Neural progenitor cell (in vitro differentiated cells): Measurements from ENCODE around the gene SDHAF2. TPM values are rescaled to one million over a fixed set of nuclear protein-coding genes. Genes with fewer than 3 reads are reported as not detected.
A peak's percentile ranks its signal among the peaks of the same experiment; 100 is the strongest.

Source experiments
- DNase-seq: peaks from one replicate; pipeline ENCODE4 v3.0.0-alpha.2; 2016; ENCODE audit warnings: low spot score
- H2AFZ ChIP-seq: fragments of 200-600 bp; sonication (generic); replicated peaks from 2 replicates; pipeline ENCODE4 v1.6.1; 2016; ENCODE audit warnings: antibody characterized with exemption
- H3F3A ChIP-seq: fragments of 200-600 bp; sonication (generic); 2 replicates; pipeline ENCODE4 v1.6.1; 2016; ENCODE audit warnings: antibody characterized with exemption, low read depth
- H3K27ac ChIP-seq: fragments of 200-600 bp; sonication (generic); 2 replicates; pipeline ENCODE4 v1.5.1; 2016; ENCODE audit warnings: mild to moderate bottlenecking
- H3K27me3 ChIP-seq: fragments of 200-600 bp; sonication (generic); 2 replicates; pipeline ENCODE4 v1.6.1; 2016; ENCODE audit warnings: mild to moderate bottlenecking, moderate library complexity
- H3K36me3 ChIP-seq: fragments of 200-600 bp; sonication (generic); 2 replicates; pipeline ENCODE4 v1.5.1; 2016
- H3K4me1 ChIP-seq: fragments of 200-600 bp; sonication (generic); 2 replicates; pipeline ENCODE4 v1.6.1; 2016; ENCODE audit warnings: mixed run types
- H3K4me2 ChIP-seq: fragments of 200-600 bp; sonication (generic); 2 replicates; pipeline ENCODE4 v1.6.1; 2016
- H3K4me3 ChIP-seq: fragments of 200-600 bp; sonication (generic); 2 replicates; pipeline ENCODE4 v1.5.1; 2016
- H3K79me2 ChIP-seq: fragments of 200-600 bp; sonication (generic); 2 replicates; pipeline ENCODE4 v1.6.1; 2016; ENCODE audit warnings: low read depth
- H3K9ac ChIP-seq: fragments of 200-600 bp; sonication (generic); 2 replicates; pipeline ENCODE4 v1.6.1; 2016
- H3K9me3 ChIP-seq: fragments of 200-600 bp; sonication (generic); 2 replicates; pipeline ENCODE4 v1.5.1; 2016; ENCODE audit warnings: low read depth
- H4K20me1 ChIP-seq: fragments of 200-600 bp; sonication (generic); 2 replicates; pipeline ENCODE4 v1.6.1; 2016; ENCODE audit warnings: low read depth
- H3K27ac Mint-ChIP-seq: 3 replicates; pipeline ENCODE4 v1.8.0; 2021; ENCODE audit warnings: mixed read lengths
- H3K27me3 Mint-ChIP-seq: 2 replicates; pipeline ENCODE4 v1.8.0; 2022; ENCODE audit warnings: low read depth, mild to moderate bottlenecking, inconsistent platforms, moderate library complexity, mixed read lengths; ENCODE audit not compliant: insufficient read depth
- H3K36me3 Mint-ChIP-seq: 3 replicates; pipeline ENCODE4 v1.8.0; 2021; ENCODE audit warnings: mixed read lengths
- H3K4me1 Mint-ChIP-seq: 3 replicates; pipeline ENCODE4 v1.8.0; 2021; ENCODE audit warnings: mixed read lengths
- H3K4me3 Mint-ChIP-seq: 3 replicates; pipeline ENCODE4 v1.8.0; 2021; ENCODE audit warnings: mild to moderate bottlenecking, moderate library complexity, mixed read lengths
- H3K9me3 Mint-ChIP-seq: 3 replicates; pipeline ENCODE4 v1.8.0; 2020; ENCODE audit warnings: mixed read lengths
- EZH2 ChIP-seq: fragments of 200-600 bp; sonication (generic); IDR thresholded peaks from 2 replicates; pipeline ENCODE4 v1.6.1; 2017; ENCODE audit warnings: antibody characterized with exemption, mild to moderate bottlenecking, moderate library complexity
- EZH2phosphoT487 ChIP-seq: fragments of 200-600 bp; sonication (generic); IDR thresholded peaks from 2 replicates; pipeline ENCODE4 v1.6.1; 2017; ENCODE audit warnings: antibody characterized with exemption
- total RNA-seq: library from RNA; depleted of rRNA; stranded (reverse); fragments of >200 nt; gene quantifications from 2 replicates; pipeline ENCODE4 v1.2.3, GENCODE V29; 2015; ENCODE audit warnings: low replicate concordance
- TF ChIP-seq, protein P1 (sequence below): fragments of 200-600 bp; sonication (generic); IDR thresholded peaks from 2 replicates; pipeline ENCODE4 v1.5.1; 2017; ENCODE audit warnings: antibody characterized with exemption, mild to moderate bottlenecking

SDHAF2 gene
- total RNA-seq, 1 donor from 2014 or later: 27.4 TPM

- peaks cover 11% of the 10 kb centered on the region for H3K27me3 Mint-ChIP-seq
- H3K36me3 ChIP-seq: no peaks in the 10 kb centered on the region
- DNase-seq: peak; percentile 70
- peaks cover 56% of the 10 kb centered on the region for H3K4me1 Mint-ChIP-seq
- H3K4me3 ChIP-seq: no peak overlapping the region
- no peaks in the 10 kb centered on the region for H3K27me3 ChIP-seq
- peak overlapping the region; percentile 56 for H3K4me2 ChIP-seq
- TF ChIP-seq, protein P1, sequence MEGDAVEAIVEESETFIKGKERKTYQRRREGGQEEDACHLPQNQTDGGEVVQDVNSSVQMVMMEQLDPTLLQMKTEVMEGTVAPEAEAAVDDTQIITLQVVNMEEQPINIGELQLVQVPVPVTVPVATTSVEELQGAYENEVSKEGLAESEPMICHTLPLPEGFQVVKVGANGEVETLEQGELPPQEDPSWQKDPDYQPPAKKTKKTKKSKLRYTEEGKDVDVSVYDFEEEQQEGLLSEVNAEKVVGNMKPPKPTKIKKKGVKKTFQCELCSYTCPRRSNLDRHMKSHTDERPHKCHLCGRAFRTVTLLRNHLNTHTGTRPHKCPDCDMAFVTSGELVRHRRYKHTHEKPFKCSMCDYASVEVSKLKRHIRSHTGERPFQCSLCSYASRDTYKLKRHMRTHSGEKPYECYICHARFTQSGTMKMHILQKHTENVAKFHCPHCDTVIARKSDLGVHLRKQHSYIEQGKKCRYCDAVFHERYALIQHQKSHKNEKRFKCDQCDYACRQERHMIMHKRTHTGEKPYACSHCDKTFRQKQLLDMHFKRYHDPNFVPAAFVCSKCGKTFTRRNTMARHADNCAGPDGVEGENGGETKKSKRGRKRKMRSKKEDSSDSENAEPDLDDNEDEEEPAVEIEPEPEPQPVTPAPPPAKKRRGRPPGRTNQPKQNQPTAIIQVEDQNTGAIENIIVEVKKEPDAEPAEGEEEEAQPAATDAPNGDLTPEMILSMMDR: no peak
- TF ChIP-seq EZH2: no peak
- TF ChIP-seq EZH2phosphoT487: no peak
- no peak overlapping the region for H3K9ac ChIP-seq
- H3K4me3 Mint-ChIP-seq: peak overlapping the region; percentile 74
- no peaks in the 10 kb centered on the region for H3K79me2 ChIP-seq
- no peak overlapping the region for H3K27ac ChIP-seq
- no peaks in the 10 kb centered on the region for H3K9me3 Mint-ChIP-seq
- peak overlapping the region; percentile 92 for H3K27ac Mint-ChIP-seq
- H3K36me3 Mint-ChIP-seq: no peaks in the 10 kb centered on the region
- peaks cover 22% of the 10 kb centered on the region for H3K4me1 ChIP-seq
- no peaks in the 10 kb centered on the region for H3K9me3 ChIP-seq
- peaks cover 12% of the 10 kb centered on the region for H3F3A ChIP-seq
- H2AFZ ChIP-seq: peak overlapping the region; percentile 15
- H4K20me1 ChIP-seq: peaks cover 3% of the 10 kb centered on the region
Observed at GRCh38 chr11:61488651-61489291, 58.8 kb downstream of the SDHAF2 start.

- H3K4me1 ChIP-seq: peaks cover 22% of the 10 kb centered on the region
- peak; percentile 70 for DNase-seq
- H2AFZ ChIP-seq: no peak overlapping the region
- H3K4me2 ChIP-seq: peak overlapping the region; percentile 56
- H3K36me3 ChIP-seq: no peaks in the 10 kb centered on the region
- no peak overlapping the region for H3K4me3 ChIP-seq
- H4K20me1 ChIP-seq: peaks cover 3% of the 10 kb centered on the region
- no peaks in the 10 kb centered on the region for H3K9me3 ChIP-seq
- H3F3A ChIP-seq: peaks cover 12% of the 10 kb centered on the region
- H3K4me1 Mint-ChIP-seq: peaks cover 56% of the 10 kb centered on the region
- peak overlapping the region; percentile 64 for H3K4me3 Mint-ChIP-seq
- H3K27ac ChIP-seq: no peak overlapping the region
- H3K79me2 ChIP-seq: no peaks in the 10 kb centered on the region
- no peaks in the 10 kb centered on the region for H3K27me3 ChIP-seq
- H3K9me3 Mint-ChIP-seq: no peaks in the 10 kb centered on the region
- TF ChIP-seq EZH2: no peak
- no peak for TF ChIP-seq EZH2phosphoT487
- TF ChIP-seq, protein P1: no peak
- peak overlapping the region; percentile 50 for H3K27ac Mint-ChIP-seq
- no peak overlapping the region for H3K9ac ChIP-seq
- H3K27me3 Mint-ChIP-seq: peaks cover 11% of the 10 kb centered on the region
- H3K36me3 Mint-ChIP-seq: no peaks in the 10 kb centered on the region
Observed at GRCh38 chr11:61489833-61490721, 60.2 kb downstream of the SDHAF2 start.

DNA sequence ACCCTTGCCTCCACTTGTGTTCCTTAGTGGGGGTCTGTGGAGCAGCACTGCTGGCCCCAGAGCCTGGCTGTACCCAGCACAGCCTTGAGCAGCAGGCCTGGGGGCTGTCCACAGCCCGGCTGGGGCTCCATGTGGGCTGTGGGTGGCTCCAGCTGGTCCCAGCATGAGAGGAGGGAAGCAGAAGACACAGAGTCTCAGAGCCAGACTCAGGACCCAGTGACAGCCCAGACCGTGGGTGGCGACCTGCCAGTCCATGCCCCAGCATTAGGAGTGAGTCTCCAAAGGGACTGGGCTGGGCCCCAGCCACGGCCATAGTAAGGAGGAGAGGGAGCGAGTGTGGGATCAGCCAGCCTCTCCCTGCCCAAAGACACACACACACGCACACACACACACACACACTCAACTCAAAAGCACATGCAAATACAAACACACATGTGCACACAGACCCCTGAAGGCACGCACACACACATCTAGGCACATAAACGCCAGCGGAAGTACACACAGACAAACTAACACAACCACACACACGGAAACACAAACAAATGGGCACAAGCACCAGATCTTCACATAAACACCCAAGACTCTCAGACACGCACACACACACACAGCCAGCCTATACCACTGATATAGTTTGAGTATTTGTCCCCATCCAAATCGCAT is 61.9 kb downstream of the SDHAF2 start:
- no peaks in the 10 kb centered on the region for H3K27me3 ChIP-seq
- Mint-ChIP-seq H3K4me1 (peaks cover 48% of the 10 kb centered on the region), H3K27ac (peak overlapping the region; percentile 24), H3K4me3 (peak overlapping the region; percentile 8), H3K9me3 (no peaks in the 10 kb centered on the region), H3K36me3 (no peaks in the 10 kb centered on the region), H3K27me3 (peaks cover 13% of the 10 kb centered on the region)
- no peak overlapping the region for H3K4me3 ChIP-seq
- DNase-seq: no peak
- no peak overlapping the region for H3K9ac ChIP-seq
- peaks cover 22% of the 10 kb centered on the region for H3K4me1 ChIP-seq
- TF ChIP-seq EZH2 (no peak), EZH2phosphoT487 (no peak)
- TF ChIP-seq, protein P1: no peak
- H4K20me1 ChIP-seq: peaks cover 3% of the 10 kb centered on the region
- H3K27ac ChIP-seq: no peak overlapping the region
- H3K36me3 ChIP-seq: no peaks in the 10 kb centered on the region
- no peak overlapping the region for H3K4me2 ChIP-seq
- peaks cover 12% of the 10 kb centered on the region for H3F3A ChIP-seq
- no peak overlapping the region for H2AFZ ChIP-seq
- H3K9me3 ChIP-seq: no peaks in the 10 kb centered on the region
- no peaks in the 10 kb centered on the region for H3K79me2 ChIP-seq
